Retinal pigment epithelial cell (primary cell): ENCODE measurements around the gene SEC24D.

Experiments used
- DNase-seq: peaks from one replicate; pipeline ENCODE4 v3.0.0-alpha.2; 2010; ENCODE audit warnings: low read depth
- H3K4me3 ChIP-seq: 2 replicates; pipeline ENCODE4 v1.5.1; 2011; ENCODE audit warnings: mild to moderate bottlenecking, low read length, control low read depth, moderate library complexity
- CTCF ChIP-seq: conservative IDR thresholded peaks from 2 replicates; pipeline ENCODE4 v1.5.1; 2011; ENCODE audit warnings: low read depth, low read length, control low read depth, inconsistent platforms

The SEC24D gene

GRCh38 chr4:118755438-118756226 lies 80.3 kb downstream of the SEC24D start:
- DNase-seq, result no peak
- TF ChIP-seq CTCF, result no peak
- H3K4me3 ChIP-seq, result no peak overlapping the region

- no peak overlapping the region for H3K4me3 ChIP-seq
- TF ChIP-seq CTCF, result no peak
- no peak for DNase-seq
Measured at GRCh38 chr4:118754890-118755289, 81.0 kb downstream of the SEC24D start.

- H3K4me3 ChIP-seq, result no peak overlapping the region
- no peak for DNase-seq
- no peak for TF ChIP-seq CTCF
Measured at GRCh38 chr4:118753685-118754084, 82.2 kb downstream of the SEC24D start.

GRCh38 chr4:118753096-118753495 lies 82.8 kb downstream of the SEC24D start:
- no peak for DNase-seq
- TF ChIP-seq CTCF, result no peak
- no peak overlapping the region for H3K4me3 ChIP-seq

- TF ChIP-seq CTCF, result no peak
- no peak for DNase-seq
Measured at GRCh38 chr4:118752551-118752950, 83.4 kb downstream of the SEC24D start.

GRCh38 chr4:118751629-118752323 lies 84.2 kb downstream of the SEC24D start:
- no peak for TF ChIP-seq CTCF
- no peak for DNase-seq
- no peak overlapping the region for H3K4me3 ChIP-seq

More at GRCh38 chr4:118752551-118752950, 83.4 kb downstream of the SEC24D start:
- no peak overlapping the region for H3K4me3 ChIP-seq
